ENCODE results near the gene CRYGB.

GRCh38 chr2:208189810-208190503, 44.0 kb upstream of the CRYGB start, which contains the start of gene C2orf80:
- TF ChIP-seq NFRKB (IDR thresholded peaks at IDR 0.05) (no peak), SUZ12 (IDR thresholded peaks at IDR 0.05) (no peak), SP1 (IDR thresholded peaks at IDR 0.05) (no peak)

All from HEK293T (cell line).